ENCODE measurements around the gene TAPBP.

Gene TAPBP

GRCh38 chr6:33320315-33321181, 6.7 kb upstream of the TAPBP start:
- TF ChIP-seq RAD21 (IDR thresholded peaks at IDR 0.05; ENCODE audit: low read depth) = no peak
- no peak for TF ChIP-seq EGR1 (IDR thresholded peaks at IDR 0.05)
- TF ChIP-seq TEAD4 (IDR thresholded peaks at IDR 0.05) = no peak
- no peak for TF ChIP-seq TAF1 (IDR thresholded peaks at IDR 0.05; ENCODE audit: low read depth)
- TF ChIP-seq CEBPB (IDR thresholded peaks at IDR 0.05) = no peak
- TF ChIP-seq REST (IDR thresholded peaks at IDR 0.05; ENCODE audit: low read depth) = no peak
- no peak for TF ChIP-seq FOXM1 (IDR thresholded peaks at IDR 0.05; ENCODE audit: borderline replicate concordance, low read depth)
- no peak for TF ChIP-seq USF1 (IDR thresholded peaks at IDR 0.05)
- no peak for TF ChIP-seq TCF12 (IDR thresholded peaks at IDR 0.05; ENCODE audit: low read depth)
- no peak for TF ChIP-seq YY1 (IDR thresholded peaks at IDR 0.05; ENCODE audit: low read depth)
- TF ChIP-seq NFIC (IDR thresholded peaks at IDR 0.05) = no peak
- TF ChIP-seq, protein P1, sequence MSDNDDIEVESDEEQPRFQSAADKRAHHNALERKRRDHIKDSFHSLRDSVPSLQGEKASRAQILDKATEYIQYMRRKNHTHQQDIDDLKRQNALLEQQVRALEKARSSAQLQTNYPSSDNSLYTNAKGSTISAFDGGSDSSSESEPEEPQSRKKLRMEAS (IDR thresholded peaks at IDR 0.05) = no peak

- no peak for TF ChIP-seq YY1 (IDR thresholded peaks at IDR 0.05; ENCODE audit: low read depth)
- no peak for TF ChIP-seq TAF1 (IDR thresholded peaks at IDR 0.05; ENCODE audit: low read depth)
- no peak for TF ChIP-seq RAD21 (IDR thresholded peaks at IDR 0.05; ENCODE audit: low read depth)
- TF ChIP-seq EGR1 (IDR thresholded peaks at IDR 0.05) = no peak
- no peak for TF ChIP-seq CREB1 (IDR thresholded peaks at IDR 0.05; ENCODE audit: low read depth)
- TF ChIP-seq TEAD4 (IDR thresholded peaks at IDR 0.05) = no peak
- TF ChIP-seq NFIC (IDR thresholded peaks at IDR 0.05) = no peak
- no peak for TF ChIP-seq TCF12 (IDR thresholded peaks at IDR 0.05; ENCODE audit: low read depth)
- TF ChIP-seq FOXM1 (IDR thresholded peaks at IDR 0.05; ENCODE audit: borderline replicate concordance, low read depth) = no peak
- TF ChIP-seq, protein P1 (IDR thresholded peaks at IDR 0.05) = no peak
- TF ChIP-seq CEBPB (IDR thresholded peaks at IDR 0.05) = no peak
- TF ChIP-seq EP300 (IDR thresholded peaks at IDR 0.05; ENCODE audit: borderline replicate concordance) = no peak
- TF ChIP-seq USF1 (IDR thresholded peaks at IDR 0.05) = no peak
- TF ChIP-seq REST (IDR thresholded peaks at IDR 0.05; ENCODE audit: low read depth) = no peak
- TF ChIP-seq ZBTB7A (IDR thresholded peaks at IDR 0.05; ENCODE audit: low read depth) = no peak
Observed at GRCh38 chr6:33319939-33320314, 6.0 kb upstream of the TAPBP start.

GRCh38 chr6:33318426-33319073, 4.7 kb upstream of the TAPBP start:
- no peak for TF ChIP-seq YY1 (IDR thresholded peaks at IDR 0.05; ENCODE audit: low read depth)
- TF ChIP-seq TCF12 (IDR thresholded peaks at IDR 0.05; ENCODE audit: low read depth) = no peak
- no peak for TF ChIP-seq NFIC (IDR thresholded peaks at IDR 0.05)
- TF ChIP-seq CEBPB (IDR thresholded peaks at IDR 0.05) = no peak
- no peak for TF ChIP-seq TEAD4 (IDR thresholded peaks at IDR 0.05)
- no peak for TF ChIP-seq EP300 (IDR thresholded peaks at IDR 0.05; ENCODE audit: borderline replicate concordance)
- TF ChIP-seq, protein P1 (IDR thresholded peaks at IDR 0.05) = no peak
- TF ChIP-seq FOXM1 (IDR thresholded peaks at IDR 0.05; ENCODE audit: borderline replicate concordance, low read depth) = no peak
- no peak for TF ChIP-seq USF1 (IDR thresholded peaks at IDR 0.05)
- TF ChIP-seq TAF1 (IDR thresholded peaks at IDR 0.05; ENCODE audit: low read depth) = no peak
- no peak for TF ChIP-seq ZBTB7A (IDR thresholded peaks at IDR 0.05; ENCODE audit: low read depth)
- no peak for TF ChIP-seq EGR1 (IDR thresholded peaks at IDR 0.05)
- TF ChIP-seq REST (IDR thresholded peaks at IDR 0.05; ENCODE audit: low read depth) = no peak
- no peak for TF ChIP-seq CREB1 (IDR thresholded peaks at IDR 0.05; ENCODE audit: low read depth)
- TF ChIP-seq RAD21 (IDR thresholded peaks at IDR 0.05; ENCODE audit: low read depth) = no peak
